ENCODE results near the gene TEX36.
"Not testable (repeated sequence)": the region's sequence is repeated elsewhere in the genome, so short reads cannot be mapped to it uniquely, and the experiment has no call there.

TEX36 gene

GRCh38 chr10:125628104-125629049 lies 54.6 kb downstream of the TEX36 start:
- DNase-seq = no peak

- DNase-seq = no peak
Measured at GRCh38 chr10:125627646-125628045, 55.3 kb downstream of the TEX36 start.

GRCh38 chr10:125626671-125627070 lies 56.3 kb downstream of the TEX36 start:
- no peak for DNase-seq

GRCh38 chr10:125625586-125625985 lies 57.4 kb downstream of the TEX36 start:
- DNase-seq = no peak

- no peak for DNase-seq
Measured at GRCh38 chr10:125624800-125625199, 58.2 kb downstream of the TEX36 start.

GRCh38 chr10:125621052-125621451 lies 61.9 kb downstream of the TEX36 start:
- DNase-seq = no peak

GRCh38 chr10:125620401-125620800 lies 62.6 kb downstream of the TEX36 start:
- DNase-seq = no peak

- not testable (repeated sequence) for DNase-seq
Measured at GRCh38 chr10:125613062-125613461, 69.9 kb downstream of the TEX36 start.

GRCh38 chr10:125611756-125612155 lies 71.2 kb downstream of the TEX36 start:
- DNase-seq = no peak

- no peak for DNase-seq
Measured at GRCh38 chr10:125611216-125611615, 71.7 kb downstream of the TEX36 start.

- DNase-seq = no peak
Measured at GRCh38 chr10:125609859-125610258, 73.1 kb downstream of the TEX36 start.

GRCh38 chr10:125608474-125608873 lies 74.5 kb downstream of the TEX36 start:
- no peak for DNase-seq

- DNase-seq = no peak
Measured at GRCh38 chr10:125607689-125608290, 75.2 kb downstream of the TEX36 start.

GRCh38 chr10:125606414-125607010 lies 76.5 kb downstream of the TEX36 start:
- DNase-seq = no peak

All from right forelimb (tissue), 1 donor.